GM20000 (cell line): ENCODE results near the gene CYP3A7.
"Not testable (repeated sequence)": the region's sequence is repeated elsewhere in the genome, so short reads cannot be mapped to it uniquely, and the experiment has no call there.

Source experiments
- DNase-seq: peaks from one replicate; pipeline ENCODE4 v3.0.0; 2012; ENCODE audit warnings: low spot score
- CTCF ChIP-seq: IDR thresholded peaks from 2 replicates; pipeline ENCODE4 v1.5.1; 2012; ENCODE audit warnings: mild to moderate bottlenecking, control low read depth; ENCODE audit errors: extremely low read depth, missing control alignments

The CYP3A7 gene

GRCh38 chr7:99666013-99666395 lies 69.0 kb downstream of the CYP3A7 start:
- no peak for TF ChIP-seq CTCF
- DNase-seq, result no peak

- TF ChIP-seq CTCF, result no peak
- no peak for DNase-seq
Observed at GRCh38 chr7:99665312-99666012, 69.5 kb downstream of the CYP3A7 start.

- DNase-seq, result not testable (repeated sequence)
Observed at GRCh38 chr7:99657879-99658278, 77.1 kb downstream of the CYP3A7 start.
